Right lobe of liver (tissue), 4 donors: ENCODE measurements around the gene BUB1B.

ENCODE experiments used
- CTCF ChIP-seq, 4 donors: fragments of 200-600 bp in 3 of 4; fragments of 450-650 bp in 1 of 4; IDR thresholded peaks; one replicate each; pipeline versions ENCODE4 v1.5.1 to v1.8.0; 2016 to 2022; ENCODE audit warnings: antibody characterized with exemption in 4 of 4, mild to moderate bottlenecking in 2 of 4
- POLR2A ChIP-seq: fragments of 450-650 bp; IDR thresholded peaks from one replicate; pipeline ENCODE4 v1.6.1; 2017; ENCODE audit warnings: antibody characterized with exemption, mild to moderate bottlenecking
- donor health status: DM: no; HTN: no; CAD: no.
- donor health status: DM: no; HTN: no; CAD: no.
- donor health status: DM: no; HTN: yes; CAD: no.

GRCh38 chr15:40252141-40252437 lies 91.2 kb downstream of the BUB1B start:
- TF ChIP-seq CTCF (IDR thresholded peaks at IDR 0.05) (no peak), POLR2A (no peak)
